Epithelial cell of esophagus (primary cell): Measurements from ENCODE around the gene MANSC1.

ENCODE experiments used
- DNase-seq: peaks from one replicate; pipeline ENCODE4 v3.0.0; 2010; ENCODE audit warnings: low read depth
- H3K4me3 ChIP-seq: 2 replicates; pipeline ENCODE4 v1.5.1; 2011; ENCODE audit warnings: mild to moderate bottlenecking, low read length, control low read depth
- CTCF ChIP-seq: IDR thresholded peaks from 2 replicates; pipeline ENCODE4 v1.5.1; 2011; ENCODE audit warnings: low read depth, mild to moderate bottlenecking, low read length, control low read depth, inconsistent platforms; ENCODE audit not compliant: insufficient read depth; ENCODE audit errors: missing control alignments

The MANSC1 gene

DNA sequence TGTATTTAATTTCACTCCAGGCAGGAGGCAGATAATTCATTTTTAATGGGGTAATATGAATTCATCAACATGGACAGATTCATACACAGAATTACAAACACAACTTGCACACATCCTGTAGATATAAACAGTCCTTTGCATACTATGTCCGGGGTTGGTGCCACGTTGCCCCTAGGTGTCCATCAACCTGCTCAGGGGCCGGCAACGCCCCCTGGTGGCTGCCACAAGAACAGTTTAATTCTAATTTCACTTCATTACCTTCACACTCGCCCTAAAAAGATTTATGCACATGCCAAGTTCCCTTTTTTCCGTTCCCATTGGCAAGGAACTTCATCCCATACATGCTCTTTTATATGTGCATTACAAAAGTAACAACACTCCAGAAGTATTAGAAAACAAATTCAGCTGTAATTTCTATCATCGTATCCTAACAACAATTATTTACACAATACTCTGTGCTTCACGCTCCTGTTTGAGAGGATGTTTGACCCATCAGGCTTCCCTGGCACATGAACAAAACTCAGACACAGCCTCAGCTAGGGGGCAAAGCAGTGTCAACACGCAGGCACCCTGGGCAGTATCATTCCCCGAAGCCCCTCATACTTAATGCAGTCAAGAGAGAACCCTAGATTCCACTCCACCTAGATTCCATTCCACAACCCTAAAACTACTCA is 15.5 kb downstream of the MANSC1 start:
- DNase-seq, result peak; percentile 56
- no peak overlapping the region for H3K4me3 ChIP-seq
- TF ChIP-seq CTCF, result peak; percentile 67

GRCh38 chr12:12333407-12334366 is 16.4 kb downstream of the MANSC1 start:
- peak; percentile 50 for DNase-seq
- no peak for TF ChIP-seq CTCF
- H3K4me3 ChIP-seq, result no peak overlapping the region

DNA sequence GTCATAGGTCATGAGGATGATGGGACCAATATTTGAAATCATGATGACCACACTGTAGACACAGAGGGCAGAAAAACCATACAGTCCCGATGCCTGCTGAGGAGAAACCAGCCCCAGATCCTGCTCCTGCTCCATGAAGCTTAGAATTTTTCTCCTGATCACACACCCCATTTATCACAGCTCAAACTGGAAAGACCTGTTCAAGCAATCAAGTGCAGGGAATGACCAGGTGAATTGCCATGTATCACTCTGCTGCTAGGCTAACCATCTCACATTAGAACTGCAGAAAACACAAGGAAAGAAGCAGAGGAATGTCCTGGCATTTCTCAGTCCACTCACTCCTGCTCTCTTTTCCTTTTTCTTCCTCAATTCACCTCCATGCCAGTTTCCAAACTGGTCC is 18.1 kb downstream of the MANSC1 start:
- no peak for TF ChIP-seq CTCF
- H3K4me3 ChIP-seq, result no peak overlapping the region
- DNase-seq, result peak; percentile 83

- no peak overlapping the region for H3K4me3 ChIP-seq
- TF ChIP-seq CTCF, result no peak
- DNase-seq, result no peak
These were observed 18.7 kb downstream of the MANSC1 start for GRCh38 chr12:12331244-12331771.

DNA sequence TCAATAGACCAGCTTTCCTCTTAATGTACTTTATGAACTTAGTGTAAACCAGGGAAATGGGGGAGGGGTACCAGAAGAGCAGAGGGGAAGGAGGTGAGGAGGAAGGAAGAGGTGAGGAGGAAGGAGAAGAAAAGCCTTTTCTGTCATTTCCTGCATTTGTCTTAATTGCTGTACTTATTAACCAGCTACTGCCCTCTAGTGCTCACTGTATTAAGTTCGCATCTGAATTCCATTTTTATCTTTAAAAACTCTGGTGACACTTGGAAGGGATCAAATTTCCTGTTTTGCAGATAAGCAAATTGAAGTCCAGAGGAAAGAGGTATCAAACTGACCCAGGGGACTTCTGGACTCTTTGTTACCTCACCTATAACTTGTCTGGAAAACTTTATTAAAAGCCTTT is 22.2 kb downstream of the MANSC1 start:
- no peak overlapping the region for H3K4me3 ChIP-seq
- peak; percentile 67 for TF ChIP-seq CTCF
- DNase-seq, result peak; percentile 70

- TF ChIP-seq CTCF, result no peak
- DNase-seq, result no peak
- no peak overlapping the region for H3K4me3 ChIP-seq
These were observed 23.8 kb downstream of the MANSC1 start for GRCh38 chr12:12326262-12326661.
